AG10803 (cell line): ENCODE results near the gene RPUSD3.
A peak's percentile ranks its signal among the peaks of the same experiment; 100 is the strongest.

ENCODE experiments used
- DNase-seq: peaks from one replicate; pipeline ENCODE4 v3.0.0; 2010; ENCODE audit warnings: low read depth
- H3K4me3 ChIP-seq: 2 replicates; pipeline ENCODE4 v1.5.1; 2011; ENCODE audit warnings: mild to moderate bottlenecking, low read length, control low read depth
- CTCF ChIP-seq: conservative IDR thresholded peaks from 2 replicates; pipeline ENCODE4 v1.5.1; 2011; ENCODE audit warnings: mild to moderate bottlenecking, low read length, control low read depth, inconsistent platforms

Gene RPUSD3

GRCh38 chr3:9864200-9864927 lies 20.6 kb upstream of the RPUSD3 start:
- peak; percentile 87 for DNase-seq
- TF ChIP-seq CTCF, result no peak
- no peak overlapping the region for H3K4me3 ChIP-seq

- TF ChIP-seq CTCF, result no peak
- H3K4me3 ChIP-seq, result peak overlapping the region; percentile 38
- no peak for DNase-seq
Measured at GRCh38 chr3:9863058-9863772, 19.4 kb upstream of the RPUSD3 start.

GRCh38 chr3:9862391-9863057 lies 18.7 kb upstream of the RPUSD3 start:
- H3K4me3 ChIP-seq, result peak overlapping the region; percentile 38
- peak; percentile 28 for DNase-seq
- TF ChIP-seq CTCF, result peak; percentile 37

GRCh38 chr3:9861626-9862130 lies 17.9 kb upstream of the RPUSD3 start:
- no peak overlapping the region for H3K4me3 ChIP-seq
- TF ChIP-seq CTCF, result no peak
- no peak for DNase-seq

- TF ChIP-seq CTCF, result no peak
Measured at GRCh38 chr3:9861201-9861600, 17.4 kb upstream of the RPUSD3 start.

GRCh38 chr3:9859530-9860025 lies 15.8 kb upstream of the RPUSD3 start:
- H3K4me3 ChIP-seq, result no peak overlapping the region
- DNase-seq, result no peak
- no peak for TF ChIP-seq CTCF

More at GRCh38 chr3:9861201-9861600, 17.4 kb upstream of the RPUSD3 start:
- DNase-seq, result no peak
- no peak overlapping the region for H3K4me3 ChIP-seq
